OCI-LY3 (cell line): ENCODE data around the gene UPP1.

ENCODE experiments used
- CTCF ChIP-seq: fragments of 200-600, 300-600 bp; sonication (generic); IDR thresholded peaks from 2 replicates; pipeline ENCODE4 v1.5.1; 2014; ENCODE audit warnings: antibody characterized with exemption, low read length, low read depth
- EZH2phosphoT487 ChIP-seq: fragments of 200-600 bp; shearing (Covaris generic); IDR thresholded peaks from 2 replicates; pipeline ENCODE4 v1.6.1; 2018; ENCODE audit warnings: antibody characterized with exemption, mixed run types, low read depth

- TF ChIP-seq CTCF = no peak
- no peak for TF ChIP-seq EZH2phosphoT487
Observed at GRCh38 chr7:48084727-48085432, 4.2 kb upstream of the UPP1 start.
